ENCODE results near the gene OR52B4.

GRCh38 chr11:4388221-4388620 is 20.0 kb upstream of the OR52B4 start:
- TF ChIP-seq CTCF (conservative IDR thresholded peaks at IDR 0.05 in 1 of 2, IDR thresholded peaks at IDR 0.05 in 1 of 2; ENCODE audit: low read depth in 1 of 2, low read length in 2 of 2) (no peak), EZH2 (IDR thresholded peaks at IDR 0.05; ENCODE audit: low read length, missing control alignments) (no peak)
